IMR-90 (cell line): ENCODE measurements around the gene AMD1. TPM values are rescaled to one million over a fixed set of nuclear protein-coding genes. Genes with fewer than 3 reads are reported as not detected.
A peak's percentile ranks its signal among the peaks of the same experiment; 100 is the strongest.

ENCODE experiments used
- ATAC-seq: fragments of 200-7000 bp; cut with Tn5 transposase; 2 replicates; pipeline ENCODE4 v1.9.1; 2020; ENCODE audit warnings: low read depth, mild to moderate bottlenecking, moderate library complexity
- BruUV-seq: library from RNA; stranded (reverse); fragments of 400-500 nt; replicated peaks from 2 replicates; lab custom pipeline; 2021; lab: Mats Ljungman, UMichigan
- CTCF ChIA-PET: fragments of 300-600 bp; formaldehyde crosslinking; extraction: SDS; loops from one replicate; lab custom pipeline; 2021; ENCODE audit warnings: antibody characterized with exemption; lab: Yijun Ruan, JAX
- POLR2A ChIA-PET: fragments of 300-600 bp; sonication (Branson Sonifier 250); formaldehyde crosslinking; loops from one replicate; lab custom pipeline; 2022; ENCODE audit warnings: antibody characterized with exemption; ENCODE audit not compliant: unreplicated experiment; lab: Charles Lee
- DNase-seq: peaks from one replicate; pipeline ENCODE4 v3.0.0; 2013
- H2AFZ ChIP-seq: replicated peaks from 2 replicates; pipeline ENCODE3; 2013; ENCODE audit warnings: low read length, mild to moderate bottlenecking; ENCODE audit not compliant: poor library complexity
- H2AK5ac ChIP-seq: 2 replicates; pipeline ENCODE4 v1.6.1; 2013; ENCODE audit warnings: low read depth, low read length, inconsistent platforms
- H2AK9ac ChIP-seq: replicated peaks from 2 replicates; pipeline ENCODE3; 2013; ENCODE audit warnings: mild to moderate bottlenecking, low read depth, low read length, moderate library complexity; ENCODE audit not compliant: poor library complexity
- H2BK120ac ChIP-seq: 2 replicates; pipeline ENCODE4 v1.6.1; 2013; ENCODE audit warnings: low read depth, low read length, inconsistent platforms
- H2BK15ac ChIP-seq: 3 replicates; pipeline ENCODE4 v1.6.1; 2013; ENCODE audit warnings: low read depth, low read length, inconsistent platforms
- H2BK20ac ChIP-seq: 2 replicates; pipeline ENCODE4 v1.6.1; 2013; ENCODE audit warnings: low read depth, mild to moderate bottlenecking, inconsistent platforms, low read length, moderate library complexity
- H2BK5ac ChIP-seq: 2 replicates; pipeline ENCODE4 v1.6.1; 2013; ENCODE audit warnings: mild to moderate bottlenecking, low read depth, low read length, inconsistent platforms; ENCODE audit not compliant: poor library complexity, severe bottlenecking
- H3K14ac ChIP-seq: replicated peaks from 2 replicates; pipeline ENCODE4 v1.6.1; 2013; ENCODE audit warnings: low read depth, low read length, inconsistent platforms
- H3K18ac ChIP-seq: 2 replicates; pipeline ENCODE4 v1.6.1; 2013; ENCODE audit warnings: low read depth, low read length, control low read depth
- H3K23ac ChIP-seq: 2 replicates; pipeline ENCODE4 v1.6.1; 2013; ENCODE audit warnings: low read depth, low read length, inconsistent platforms
- H3K27ac ChIP-seq: 2 replicates; pipeline ENCODE4 v1.5.1; 2013; ENCODE audit warnings: mild to moderate bottlenecking, control low read depth, low read length; ENCODE audit not compliant: insufficient read depth
- H3K27me3 ChIP-seq: 2 replicates; pipeline ENCODE4 v1.6.1; 2013; ENCODE audit warnings: low read length; ENCODE audit not compliant: control insufficient read depth, insufficient read depth
- H3K36me3 ChIP-seq: 2 replicates; pipeline ENCODE4 v1.6.1; 2013; ENCODE audit warnings: low read length, mixed read lengths; ENCODE audit not compliant: control insufficient read depth, insufficient read depth
- H3K4ac ChIP-seq: 2 replicates; pipeline ENCODE4 v1.6.1; 2013; ENCODE audit warnings: low read depth, low read length, inconsistent platforms
- H3K4me1 ChIP-seq: 2 replicates; pipeline ENCODE4 v1.6.1; 2013; ENCODE audit warnings: low read length, mixed read lengths; ENCODE audit not compliant: control insufficient read depth, insufficient read depth
- H3K4me2 ChIP-seq: 2 replicates; pipeline ENCODE4 v1.6.1; 2013; ENCODE audit warnings: low read depth, mild to moderate bottlenecking, control low read depth, low read length, moderate library complexity
- H3K4me3 ChIP-seq: 2 replicates; pipeline ENCODE4 v1.5.1; 2013; ENCODE audit warnings: low read depth, mild to moderate bottlenecking, control low read depth, low read length, moderate library complexity; ENCODE audit not compliant: insufficient read depth
- H3K56ac ChIP-seq: 2 replicates; pipeline ENCODE4 v1.6.1; 2013; ENCODE audit warnings: low read length, inconsistent platforms; ENCODE audit not compliant: insufficient read depth; ENCODE audit errors: extremely low read depth
- H3K79me1 ChIP-seq, 2 experiments: 2 replicates each; pipeline ENCODE4 v1.6.1; 2013; ENCODE audit warnings: low read length in 2 of 2, inconsistent platforms in 1 of 2, low read depth in 1 of 2
- H3K9ac ChIP-seq: 2 replicates; pipeline ENCODE4 v1.6.1; 2013; ENCODE audit warnings: low read depth, low read length, control low read depth
- H3K9me1 ChIP-seq: 2 replicates; pipeline ENCODE4 v1.6.1; 2013; ENCODE audit warnings: low read length, inconsistent platforms; ENCODE audit not compliant: insufficient read depth
- H3K9me3 ChIP-seq: 2 replicates; pipeline ENCODE4 v1.6.1; 2013; ENCODE audit warnings: low read length; ENCODE audit not compliant: control insufficient read depth, insufficient read depth
- H4K20me1 ChIP-seq: 2 replicates; pipeline ENCODE4 v1.6.1; 2013; ENCODE audit warnings: low read length, inconsistent platforms; ENCODE audit not compliant: insufficient read depth
- H4K5ac ChIP-seq: 2 replicates; pipeline ENCODE4 v1.6.1; 2013; ENCODE audit warnings: mild to moderate bottlenecking, low read depth, low read length, control low read depth
- H4K8ac ChIP-seq, 2 experiments: 2 replicates each; pipeline ENCODE4 v1.6.1; 2013; ENCODE audit warnings: low read depth in 2 of 2, low read length in 2 of 2, control low read depth in 1 of 2, inconsistent platforms in 1 of 2
- H4K91ac ChIP-seq: 2 replicates; pipeline ENCODE4 v1.6.1; 2013; ENCODE audit warnings: low read depth, low read length, inconsistent platforms; ENCODE audit not compliant: insufficient read depth
- BHLHE40 ChIP-seq: fragments of 150-350 bp; IDR thresholded peaks from 2 replicates; pipeline ENCODE4 v1.6.1; 2016; ENCODE audit warnings: mild to moderate bottlenecking, low read depth, low read length
- CEBPB ChIP-seq: IDR thresholded peaks from 2 replicates; pipeline ENCODE4 v1.6.1; 2012; ENCODE audit warnings: low read depth, low read length, improper control_type of control experiment
- CHD1 ChIP-seq: IDR thresholded peaks from 2 replicates; pipeline ENCODE4 v1.6.1; 2012; ENCODE audit warnings: low read depth, low read length, improper control_type of control experiment
- CTCF ChIP-seq: conservative IDR thresholded peaks from 2 replicates; pipeline ENCODE4 v1.5.1; 2012; ENCODE audit warnings: mild to moderate bottlenecking, low read depth, low read length, improper control_type of control experiment
- ELK1 ChIP-seq: fragments of 150-350 bp; IDR thresholded peaks from 2 replicates; pipeline ENCODE4 v1.6.1; 2016; ENCODE audit warnings: low read depth, mild to moderate bottlenecking, low read length, moderate library complexity, borderline replicate concordance
- FOS ChIP-seq: fragments of 150-350 bp; IDR thresholded peaks from 2 replicates; pipeline ENCODE4 v1.6.1; 2016; ENCODE audit warnings: low read depth, low read length
- MAFK ChIP-seq: IDR thresholded peaks from 2 replicates; pipeline ENCODE4 v1.6.1; 2012; ENCODE audit warnings: low read depth, low read length, improper control_type of control experiment
- MXI1 ChIP-seq: IDR thresholded peaks from 2 replicates; pipeline ENCODE4 v1.6.1; 2012; ENCODE audit warnings: low read depth, mild to moderate bottlenecking, low read length, moderate library complexity, borderline replicate concordance
- NFE2L2 ChIP-seq: fragments of 150-350 bp; IDR thresholded peaks from 2 replicates; pipeline ENCODE4 v1.6.1; 2016; ENCODE audit warnings: low read depth, mild to moderate bottlenecking, low read length
- POLR2A ChIP-seq: IDR thresholded peaks from 2 replicates; pipeline ENCODE4 v1.6.1; 2012; ENCODE audit warnings: mild to moderate bottlenecking, low read depth, low read length
- RAD21 ChIP-seq: IDR thresholded peaks from 2 replicates; pipeline ENCODE4 v1.6.1; 2012; ENCODE audit warnings: low read length, improper control_type of control experiment
- RCOR1 ChIP-seq: IDR thresholded peaks from 2 replicates; pipeline ENCODE4 v1.6.1; 2012; ENCODE audit warnings: mild to moderate bottlenecking, low read length, improper control_type of control experiment; ENCODE audit not compliant: insufficient replicate concordance
- RFX5 ChIP-seq: IDR thresholded peaks from 2 replicates; pipeline ENCODE4 v1.8.0; 2012; ENCODE audit warnings: low read depth, mild to moderate bottlenecking, low read length, moderate library complexity
- WGBS, 2 experiments: methylation state at CpG; one replicate each; pipeline versions ENCODE4 v1.1.5 to v1.1.7; 2013; ENCODE audit warnings: missing lambda C conversion rate in 2 of 2; ENCODE audit not compliant: insufficient read length in 1 of 2; ENCODE audit errors: extremely low coverage in 2 of 2; 5-methylcytosine and 5-hydroxymethylcytosine counted together
- dilution Hi-C: fragments of 300-500 bp; cut with HindIII; formaldehyde crosslinking; loops from one replicate; pipeline ENCODE4 v1.14.3; 2018; ENCODE audit warnings: low sequenced_read_pairs; ENCODE audit not compliant: unreplicated experiment
- in situ Hi-C: fragments of 300-500 bp; cut with MboI; formaldehyde crosslinking; loops from 3 replicates; pipeline ENCODE4 v1.14.3; 2019; ENCODE audit warnings: low sequenced_read_pairs, inconsistent platforms, mixed read lengths
- intact Hi-C: fragments of 100-400 bp; cut with micrococcal nuclease; formaldehyde crosslinking; loops from 2 replicates; pipeline ENCODE4 v1.10.0; 2022
- polyA plus RNA-seq, 3 experiments: library from polyadenylated mRNA; depleted of rRNA; stranded (reverse); fragments of >200 nt; gene quantifications; 2 replicates each; pipeline ENCODE4 v1.2.3, GENCODE V29; 2012; ENCODE audit warnings: low replicate concordance in 1 of 3
- total RNA-seq: library from RNA; depleted of rRNA; stranded (reverse); fragments of >200 nt; gene quantifications from 2 replicates; pipeline ENCODE4 v1.2.3, GENCODE V29; 2012

Gene AMD1
- total and polyA plus RNA-seq, 2 of the 4 experiments (the other 2 are of a cell fraction) = 32.2 to 65.8 TPM

- TF ChIP-seq RCOR1 = no peak
- peak; percentile 57 for TF ChIP-seq RAD21
- no peak for TF ChIP-seq MAFK
Measured at GRCh38 chr6:110878751-110879522, 4.4 kb downstream of the AMD1 start (continued).

- peaks cover 98% of the 10 kb centered on the region for H4K20me1 ChIP-seq
- peaks cover 0 to 33% of the 10 kb centered on the region in 2 experiments; a peak in 2 of 4 replicates for H3K79me1 ChIP-seq
- H3K14ac ChIP-seq = no peak overlapping the region
- no TSS peak for BruUV-seq
- POLR2A ChIA-PET = no interaction called here
- H3K36me3 ChIP-seq = no peaks in the 10 kb centered on the region
- H3K23ac ChIP-seq = no peak overlapping the region
- peaks cover 9% of the 10 kb centered on the region; the same call in 1 of the 2 replicates for H3K9me1 ChIP-seq
- no peak overlapping the region for H3K4ac ChIP-seq
- no peak overlapping the region for H2AK9ac ChIP-seq
- DNase-seq = no peak
- H2BK15ac ChIP-seq = no peak overlapping the region
- H3K4me3 ChIP-seq = no peak overlapping the region
- H2BK120ac ChIP-seq = no peak overlapping the region
- peaks cover 18% of the 10 kb centered on the region for H3K4me1 ChIP-seq
- intact Hi-C loops = no loop called here
- no CpG with 5 or more reads among the region's 9 CpGs for WGBS, 2 experiments
- no peak overlapping the region for H3K56ac ChIP-seq
- no peak overlapping the region for H4K8ac ChIP-seq
- no peak for ATAC-seq
- dilution Hi-C loops = no loop called here
- CTCF ChIA-PET = interaction anchor here (0.6 kb wide), 1 partner anchor 64 kb away, joined by 9 read pairs; no protein-coding TSS in a partner anchor
- no peak overlapping the region for H2AFZ ChIP-seq
- no peak overlapping the region for H3K27ac ChIP-seq
- H2BK20ac ChIP-seq = no peak overlapping the region
- no peaks in the 10 kb centered on the region for H3K9me3 ChIP-seq
- H4K91ac ChIP-seq = no peak overlapping the region
- H2BK5ac ChIP-seq = no peak overlapping the region
- no peak overlapping the region for H3K9ac ChIP-seq
- H2AK5ac ChIP-seq = no peak overlapping the region
- H3K4me2 ChIP-seq = no peak overlapping the region; the same call in 1 of the 2 replicates
- no peak overlapping the region for H4K5ac ChIP-seq
- no peak overlapping the region for H3K18ac ChIP-seq
- H3K27me3 ChIP-seq = no peaks in the 10 kb centered on the region
- in situ Hi-C loops = loop anchor here (5.0 kb wide), 2 partner anchors 198 to 348 kb away; no protein-coding TSS in a partner anchor
- TF ChIP-seq NFE2L2 = no peak
- no peak for TF ChIP-seq RFX5
- no peak for TF ChIP-seq RCOR1
- TF ChIP-seq ELK1 = no peak
- TF ChIP-seq CEBPB = no peak
- TF ChIP-seq MAFK = no peak
- TF ChIP-seq POLR2A = no peak
- TF ChIP-seq FOS = no peak
- no peak for TF ChIP-seq MXI1
- TF ChIP-seq CHD1 = no peak
- no peak for TF ChIP-seq BHLHE40
- no peak for TF ChIP-seq CTCF
- TF ChIP-seq RAD21 = no peak
Measured at GRCh38 chr6:110880651-110881050, 6.1 kb downstream of the AMD1 start.
